Breast epithelium (tissue), 3 donors: ENCODE results near the gene PWWP2B.

Experiments
- CTCF ChIP-seq, 3 donors: fragments of 450-650 bp; IDR thresholded peaks; one replicate each; pipeline ENCODE4 v1.5.1; 2016 to 2017; ENCODE audit warnings: antibody characterized with exemption in 3 of 3, mild to moderate bottlenecking in 3 of 3, moderate library complexity in 3 of 3
- POLR2A ChIP-seq: fragments of 450-650 bp; IDR thresholded peaks from one replicate; pipeline ENCODE4 v1.6.1; 2016; ENCODE audit warnings: antibody characterized with exemption, mild to moderate bottlenecking, moderate library complexity
- POLR2AphosphoS5 ChIP-seq, 3 donors: sonication (generic); formaldehyde crosslinking; IDR thresholded peaks; one replicate each; pipeline ENCODE4 v1.6.1; 2017; ENCODE audit warnings: antibody characterized with exemption in 3 of 3

DNA sequence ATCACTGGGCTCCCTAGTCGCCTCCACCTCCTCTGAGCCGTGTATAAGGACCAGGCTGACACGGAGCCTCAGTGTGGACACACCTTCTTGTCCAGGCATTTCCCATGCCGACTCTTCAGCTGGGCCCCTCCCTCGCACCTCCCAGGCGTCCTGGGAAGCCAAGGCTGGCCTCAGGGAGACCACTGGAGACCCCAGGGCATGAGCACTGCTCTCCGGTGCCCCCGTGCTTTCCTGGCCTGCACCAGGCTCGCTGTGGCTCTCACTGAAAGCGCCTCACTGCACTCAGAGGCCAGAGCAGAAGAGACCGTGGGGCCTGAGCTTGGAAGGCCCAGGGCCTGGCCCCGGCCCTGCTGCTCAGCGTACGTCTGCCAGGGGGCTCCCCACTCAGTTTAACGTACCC, 33.6 kb upstream of the PWWP2B start:
- no peak for TF ChIP-seq CTCF (IDR thresholded peaks at IDR 0.05)
- TF ChIP-seq POLR2AphosphoS5 (IDR thresholded peaks at IDR 0.05) = no peak
- TF ChIP-seq POLR2A = no peak
